Measurements from ENCODE around the gene DTNBP1.

DNA sequence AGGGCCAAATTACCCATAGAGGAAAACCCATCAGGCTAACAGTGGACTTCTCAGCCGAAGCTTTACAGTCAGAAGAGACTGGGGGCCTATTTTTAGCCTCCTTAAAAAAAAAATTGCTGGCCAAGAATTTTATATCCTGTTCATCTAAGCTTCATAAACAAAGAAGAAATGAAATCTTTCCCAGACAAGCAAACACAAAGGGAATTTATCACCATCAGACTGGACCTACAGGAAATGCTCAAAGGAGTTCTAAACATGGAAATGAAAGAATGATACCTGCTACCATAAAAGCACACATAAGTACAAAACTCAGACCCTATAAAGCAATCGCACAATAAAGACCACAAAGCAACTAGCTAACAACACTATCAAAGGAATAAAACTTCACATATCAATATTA is 19.3 kb downstream of the DTNBP1 start:
- TF ChIP-seq POLR2A (IDR thresholded peaks at IDR 0.05) (no peak), POLR2AphosphoS5 (IDR thresholded peaks at IDR 0.05) (no peak)
- TF ChIP-seq, protein P1, sequence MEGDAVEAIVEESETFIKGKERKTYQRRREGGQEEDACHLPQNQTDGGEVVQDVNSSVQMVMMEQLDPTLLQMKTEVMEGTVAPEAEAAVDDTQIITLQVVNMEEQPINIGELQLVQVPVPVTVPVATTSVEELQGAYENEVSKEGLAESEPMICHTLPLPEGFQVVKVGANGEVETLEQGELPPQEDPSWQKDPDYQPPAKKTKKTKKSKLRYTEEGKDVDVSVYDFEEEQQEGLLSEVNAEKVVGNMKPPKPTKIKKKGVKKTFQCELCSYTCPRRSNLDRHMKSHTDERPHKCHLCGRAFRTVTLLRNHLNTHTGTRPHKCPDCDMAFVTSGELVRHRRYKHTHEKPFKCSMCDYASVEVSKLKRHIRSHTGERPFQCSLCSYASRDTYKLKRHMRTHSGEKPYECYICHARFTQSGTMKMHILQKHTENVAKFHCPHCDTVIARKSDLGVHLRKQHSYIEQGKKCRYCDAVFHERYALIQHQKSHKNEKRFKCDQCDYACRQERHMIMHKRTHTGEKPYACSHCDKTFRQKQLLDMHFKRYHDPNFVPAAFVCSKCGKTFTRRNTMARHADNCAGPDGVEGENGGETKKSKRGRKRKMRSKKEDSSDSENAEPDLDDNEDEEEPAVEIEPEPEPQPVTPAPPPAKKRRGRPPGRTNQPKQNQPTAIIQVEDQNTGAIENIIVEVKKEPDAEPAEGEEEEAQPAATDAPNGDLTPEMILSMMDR (IDR thresholded peaks at IDR 0.05) = no peak

All from breast epithelium (tissue), 3 donors.